ENCODE data around the gene SERTAD3.

Gene SERTAD3

DNA sequence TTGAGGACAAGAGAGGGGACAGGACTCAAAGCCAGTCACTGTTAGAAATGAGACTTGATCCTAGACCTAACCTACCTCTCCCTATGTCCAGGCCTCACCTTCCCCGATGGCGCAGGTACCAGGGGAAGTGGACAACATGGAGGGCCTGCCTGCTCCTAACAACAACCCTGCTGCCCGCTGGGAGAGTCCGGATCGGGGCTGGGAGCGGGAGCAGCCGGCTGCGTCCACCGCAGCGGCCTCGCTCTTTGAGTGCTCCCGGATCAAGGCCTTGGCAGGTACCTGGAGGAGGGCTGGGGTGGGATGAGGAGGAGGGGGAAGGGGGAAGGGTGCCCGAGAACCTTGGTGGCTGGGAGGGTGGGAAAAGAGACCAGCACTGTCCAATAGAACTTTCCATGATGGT is 28.4 kb upstream of the SERTAD3 start:
- H3K27ac ChIP-seq, result no peak overlapping the region
- no peak overlapping the region for H3K4me3 ChIP-seq
- no peak for DNase-seq (ENCODE audit: low spot score)
- TF ChIP-seq, protein P1, sequence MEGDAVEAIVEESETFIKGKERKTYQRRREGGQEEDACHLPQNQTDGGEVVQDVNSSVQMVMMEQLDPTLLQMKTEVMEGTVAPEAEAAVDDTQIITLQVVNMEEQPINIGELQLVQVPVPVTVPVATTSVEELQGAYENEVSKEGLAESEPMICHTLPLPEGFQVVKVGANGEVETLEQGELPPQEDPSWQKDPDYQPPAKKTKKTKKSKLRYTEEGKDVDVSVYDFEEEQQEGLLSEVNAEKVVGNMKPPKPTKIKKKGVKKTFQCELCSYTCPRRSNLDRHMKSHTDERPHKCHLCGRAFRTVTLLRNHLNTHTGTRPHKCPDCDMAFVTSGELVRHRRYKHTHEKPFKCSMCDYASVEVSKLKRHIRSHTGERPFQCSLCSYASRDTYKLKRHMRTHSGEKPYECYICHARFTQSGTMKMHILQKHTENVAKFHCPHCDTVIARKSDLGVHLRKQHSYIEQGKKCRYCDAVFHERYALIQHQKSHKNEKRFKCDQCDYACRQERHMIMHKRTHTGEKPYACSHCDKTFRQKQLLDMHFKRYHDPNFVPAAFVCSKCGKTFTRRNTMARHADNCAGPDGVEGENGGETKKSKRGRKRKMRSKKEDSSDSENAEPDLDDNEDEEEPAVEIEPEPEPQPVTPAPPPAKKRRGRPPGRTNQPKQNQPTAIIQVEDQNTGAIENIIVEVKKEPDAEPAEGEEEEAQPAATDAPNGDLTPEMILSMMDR (IDR thresholded peaks at IDR 0.05), result no peak

DNA sequence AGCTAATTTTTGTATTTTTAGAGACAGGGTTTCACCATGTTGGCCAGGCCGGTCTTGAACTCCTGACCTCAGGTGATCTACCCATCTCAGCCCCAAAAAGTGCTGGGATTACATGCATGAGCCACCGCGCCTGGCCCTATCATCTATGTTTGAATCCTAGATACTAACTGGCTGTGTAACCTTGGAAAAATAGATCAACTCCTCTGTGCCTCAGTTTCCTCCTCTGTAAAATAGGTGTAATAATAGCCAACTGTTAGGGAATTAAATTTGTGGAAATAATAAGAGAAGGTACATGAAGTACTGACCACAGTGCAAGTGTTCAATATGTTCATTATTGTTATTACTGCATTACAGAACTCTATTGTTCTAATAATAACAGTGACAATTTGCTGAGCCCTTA is 27.0 kb upstream of the SERTAD3 start:
- TF ChIP-seq, protein P1 (IDR thresholded peaks at IDR 0.05), result no peak
- DNase-seq (ENCODE audit: low spot score), result no peak
- H3K27ac ChIP-seq, result no peak overlapping the region
- H3K4me3 ChIP-seq, result no peak overlapping the region

- Histone ChIP-seq H3K27ac (no peak overlapping the region), H3K4me3 (no peak overlapping the region)
- TF ChIP-seq, protein P1 (IDR thresholded peaks at IDR 0.05), result no peak
- no peak for DNase-seq (ENCODE audit: low spot score)
Measured at GRCh38 chr19:40469011-40469410, 24.9 kb upstream of the SERTAD3 start.

- peak within 1 kb of the TSS; percentile 81 for H3K4me3 ChIP-seq
- TF ChIP-seq, protein P1 (IDR thresholded peaks at IDR 0.05), result no peak
- DNase-seq (ENCODE audit: low spot score), result no peak
- H3K27ac ChIP-seq, result peak within 1 kb of the TSS; percentile 86 to 92
Measured at GRCh38 chr19:40466985-40467734, 23.0 kb upstream of the SERTAD3 start, which contains the start of gene SPTBN4. SPTBN4 (plus strand) TSS chr19:40467001; CDS start chr19:40472622, 5,621 bp downstream.

DNA sequence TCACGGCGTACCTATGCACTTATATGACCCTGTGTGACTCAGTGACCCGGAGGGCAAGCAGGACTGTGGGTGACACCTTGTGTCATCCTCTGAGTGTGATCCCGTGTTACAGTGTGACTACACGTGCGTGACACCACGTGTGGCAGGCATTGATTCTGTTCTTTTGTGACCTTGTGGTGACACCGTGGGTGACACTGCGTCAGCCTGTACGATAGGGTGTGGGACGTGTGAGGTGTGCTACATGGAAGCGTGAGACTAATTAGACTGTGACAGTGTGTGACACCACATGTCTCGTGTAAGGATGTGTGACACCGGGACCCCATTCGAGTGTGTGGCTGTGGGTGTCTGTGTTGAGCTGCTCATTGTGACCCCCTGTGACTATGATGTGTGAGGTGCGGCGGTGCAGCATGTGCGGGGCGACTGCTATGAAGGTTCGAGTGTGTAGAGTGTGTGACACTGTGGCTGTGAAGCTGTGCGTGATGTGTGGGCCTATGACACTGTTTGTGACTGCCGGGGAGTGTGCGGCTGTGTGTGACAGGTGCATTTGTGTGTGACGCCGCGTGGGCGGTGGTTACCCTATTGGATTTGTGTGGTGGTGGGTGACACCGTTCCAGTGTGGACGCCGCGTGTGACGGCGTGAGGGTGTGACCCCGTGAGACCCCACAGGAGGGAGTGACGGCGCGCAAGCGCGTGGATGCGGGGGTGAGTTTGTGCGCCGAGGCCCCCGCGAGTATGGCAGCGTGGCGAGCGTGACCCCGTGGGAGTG is 22.3 kb upstream of the SERTAD3 start:
- no peak for DNase-seq (ENCODE audit: low spot score)
- Histone ChIP-seq H3K27ac (peak overlapping the region; percentile 86 to 92), H3K4me3 (peak overlapping the region; percentile 81)
- TF ChIP-seq, protein P1 (IDR thresholded peaks at IDR 0.05), result no peak

DNA sequence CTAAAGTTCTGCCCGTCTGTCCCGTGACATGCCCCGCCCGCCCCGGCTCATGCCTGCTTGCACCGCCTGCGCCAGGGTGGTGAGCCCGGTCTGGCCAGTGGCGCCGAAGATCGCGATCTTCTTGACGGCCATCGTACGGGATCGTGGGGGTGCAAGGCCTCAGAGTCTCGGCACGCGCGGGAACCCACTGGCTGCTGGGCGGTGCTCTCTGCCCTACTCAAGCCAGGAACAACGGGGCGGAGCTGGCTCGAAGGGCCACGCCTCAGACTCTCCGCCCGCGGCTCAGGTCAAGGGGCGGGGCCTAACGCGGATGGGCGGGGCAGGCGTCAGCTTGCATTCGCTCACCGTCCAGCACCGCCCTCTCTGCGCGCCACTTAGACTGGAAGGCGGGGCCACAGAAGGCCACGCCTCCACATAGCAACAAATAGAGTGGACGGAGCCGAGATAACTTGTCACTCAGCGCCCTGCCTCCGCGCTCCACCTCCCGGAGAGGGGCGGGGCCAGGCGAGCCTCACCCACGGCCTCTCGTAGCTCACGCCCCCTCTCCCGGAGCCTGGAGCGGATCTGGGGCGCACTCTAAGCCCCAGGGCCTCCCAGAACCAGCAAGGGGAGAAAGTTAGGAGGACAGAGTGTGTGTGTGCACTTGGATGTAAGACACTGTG is 21.6 kb upstream of the SERTAD3 start, which contains the start of gene BLVRB:
Gene BLVRB, minus strand, starts transcription at position 189 of the 662 bp plus-strand sequence. Its CDS starts 57 bp downstream, at position 132.
- Histone ChIP-seq H3K27ac (peak within 1 kb of the TSS; percentile 92 to 93), H3K4me3 (peak within 1 kb of the TSS; percentile 81)
- TF ChIP-seq, protein P1 (IDR thresholded peaks at IDR 0.05), result no peak
- peak; percentile 100 for DNase-seq (ENCODE audit: low spot score)
